Trophoblast cell (in vitro differentiated cells and primary cell): ENCODE results near the gene COMMD10.

ENCODE experiments used
- DNase-seq, 2 donors: peaks; one replicate each; pipeline ENCODE4 v3.0.0-alpha.2; 2016
- H2AFZ ChIP-seq: 2 replicates; pipeline ENCODE4 v1.6.1; 2013; ENCODE audit warnings: low read length, moderate library complexity, mild to moderate bottlenecking; ENCODE audit not compliant: insufficient read depth, poor library complexity
- H2AK5ac ChIP-seq: 2 replicates; pipeline ENCODE4 v1.6.1; 2013; ENCODE audit warnings: mild to moderate bottlenecking, low read length
- H2BK120ac ChIP-seq: 2 replicates; pipeline ENCODE4 v1.6.1; 2013; ENCODE audit warnings: low read length, mild to moderate bottlenecking, moderate library complexity; ENCODE audit not compliant: insufficient read depth, poor library complexity
- H2BK12ac ChIP-seq: 2 replicates; pipeline ENCODE4 v1.6.1; 2013; ENCODE audit warnings: mild to moderate bottlenecking, low read length, moderate library complexity
- H2BK5ac ChIP-seq: 2 replicates; pipeline ENCODE4 v1.6.1; 2013; ENCODE audit warnings: low read length, low read depth, moderate library complexity, mild to moderate bottlenecking; ENCODE audit not compliant: poor library complexity
- H3K14ac ChIP-seq: 2 replicates; pipeline ENCODE4 v1.6.1; 2013; ENCODE audit warnings: mild to moderate bottlenecking, low read length
- H3K18ac ChIP-seq: 2 replicates; pipeline ENCODE4 v1.6.1; 2013; ENCODE audit warnings: mild to moderate bottlenecking, low read length
- H3K23ac ChIP-seq: 2 replicates; pipeline ENCODE4 v1.6.1; 2013; ENCODE audit warnings: low read length
- H3K27ac ChIP-seq: 2 replicates; pipeline ENCODE4 v1.5.1; 2013; ENCODE audit warnings: low read depth, mild to moderate bottlenecking, inconsistent platforms, low read length, moderate library complexity
- H3K27me3 ChIP-seq: 2 replicates; pipeline ENCODE4 v1.6.1; 2013; ENCODE audit warnings: inconsistent platforms, mild to moderate bottlenecking, low read length, moderate library complexity; ENCODE audit not compliant: insufficient read depth
- H3K36me3 ChIP-seq, 2 experiments: 1 replicate in 1 of 2; 2 replicates in 1 of 2; pipeline ENCODE4 v1.6.1; 2013; ENCODE audit warnings: low read length in 2 of 2, mild to moderate bottlenecking in 2 of 2, moderate library complexity in 1 of 2; ENCODE audit not compliant: insufficient read depth in 2 of 2, control insufficient read depth in 1 of 2
- H3K4ac ChIP-seq: 2 replicates; pipeline ENCODE4 v1.6.1; 2013; ENCODE audit warnings: low read depth, mild to moderate bottlenecking, low read length, moderate library complexity
- H3K4me1 ChIP-seq, 2 experiments: 1 replicate in 1 of 2; 2 replicates in 1 of 2; pipeline ENCODE4 v1.6.1; 2013; ENCODE audit warnings: low read length in 2 of 2, mild to moderate bottlenecking in 2 of 2, moderate library complexity in 1 of 2; ENCODE audit not compliant: insufficient read depth in 2 of 2, control insufficient read depth in 1 of 2
- H3K4me2 ChIP-seq: 2 replicates; pipeline ENCODE4 v1.6.1; 2013; ENCODE audit warnings: inconsistent platforms, mild to moderate bottlenecking, low read length, moderate library complexity
- H3K4me3 ChIP-seq: 2 replicates; pipeline ENCODE4 v1.5.1; 2013; ENCODE audit warnings: mild to moderate bottlenecking, low read depth, low read length, inconsistent platforms
- H3K79me1 ChIP-seq: one replicate; pipeline ENCODE4 v1.6.1; 2013; ENCODE audit warnings: low read length
- H3K79me2 ChIP-seq: 2 replicates; pipeline ENCODE4 v1.6.1; 2013; ENCODE audit warnings: low read length, mild to moderate bottlenecking; ENCODE audit not compliant: control insufficient read depth, insufficient read depth, poor library complexity
- H3K9ac ChIP-seq: 2 replicates; pipeline ENCODE4 v1.6.1; 2013; ENCODE audit warnings: mild to moderate bottlenecking, low read length
- H3K9me3 ChIP-seq: 2 replicates; pipeline ENCODE4 v1.6.1; 2013; ENCODE audit warnings: low read depth, mild to moderate bottlenecking, control low read depth, inconsistent platforms, low read length; ENCODE audit not compliant: insufficient read depth
- H4K12ac ChIP-seq: 2 replicates; pipeline ENCODE4 v1.6.1; 2013; ENCODE audit warnings: low read depth, mild to moderate bottlenecking, low read length, moderate library complexity
- H4K8ac ChIP-seq: 2 replicates; pipeline ENCODE4 v1.6.1; 2013; ENCODE audit warnings: low read depth, mild to moderate bottlenecking, low read length, moderate library complexity
- H4K91ac ChIP-seq: one replicate; pipeline ENCODE4 v1.6.1; 2013; ENCODE audit warnings: low read depth, mild to moderate bottlenecking, low read length, moderate library complexity
- WGBS: extraction: QIAGEN DNeasy Blood & Tissue Kit; methylation state at CpG from one replicate; pipeline ENCODE4 v1.1.7; 2013; ENCODE audit warnings: missing lambda C conversion rate; ENCODE audit not compliant: insufficient read length, insufficient coverage; ENCODE audit errors: extremely low coverage; 5-methylcytosine and 5-hydroxymethylcytosine counted together

COMMD10 gene

DNA sequence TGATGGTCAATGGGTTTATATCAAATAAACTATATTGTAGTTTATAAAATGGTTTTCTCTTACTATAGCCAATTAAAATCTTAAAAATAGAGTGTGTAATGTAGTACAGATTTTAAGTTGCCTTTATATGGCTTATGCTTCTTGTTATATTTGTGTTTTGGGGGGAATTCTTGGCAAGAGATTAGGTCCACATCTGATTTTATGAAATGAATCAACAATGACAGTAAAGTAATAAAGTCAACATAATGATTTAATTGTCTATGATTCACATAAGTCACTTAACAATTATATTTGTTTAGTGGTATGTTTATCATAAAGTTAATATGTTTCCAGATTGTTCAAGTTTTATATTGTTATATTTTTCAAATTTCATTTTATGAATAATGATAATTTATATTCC is 164.8 kb downstream of the COMMD10 start:
- no peak overlapping the region for H3K23ac ChIP-seq
- no peaks in the 10 kb centered on the region for H3K79me2 ChIP-seq
- H3K36me3 ChIP-seq = no peaks in the 10 kb centered on the region
- H2BK5ac ChIP-seq = no peak overlapping the region
- H2AK5ac ChIP-seq = no peak overlapping the region
- no peaks in the 10 kb centered on the region for H3K9me3 ChIP-seq
- no peak overlapping the region for H4K91ac ChIP-seq
- H4K12ac ChIP-seq = no peak overlapping the region
- no peak overlapping the region for H3K9ac ChIP-seq
- no peak overlapping the region for H3K4me3 ChIP-seq
- H3K79me1 ChIP-seq = no peaks in the 10 kb centered on the region
- H3K4me2 ChIP-seq = no peak overlapping the region
- no peak overlapping the region for H3K4ac ChIP-seq
- DNase-seq = no peak
- H3K4me1 ChIP-seq = no peaks in the 10 kb centered on the region
- H3K14ac ChIP-seq = no peak overlapping the region
- H2BK120ac ChIP-seq = no peak overlapping the region
- H3K27ac ChIP-seq = no peak overlapping the region
- H3K27me3 ChIP-seq = no peaks in the 10 kb centered on the region
- H2BK12ac ChIP-seq = no peak overlapping the region
- no peak overlapping the region for H4K8ac ChIP-seq
- H2AFZ ChIP-seq = no peak overlapping the region
- no peak overlapping the region for H3K18ac ChIP-seq

DNA sequence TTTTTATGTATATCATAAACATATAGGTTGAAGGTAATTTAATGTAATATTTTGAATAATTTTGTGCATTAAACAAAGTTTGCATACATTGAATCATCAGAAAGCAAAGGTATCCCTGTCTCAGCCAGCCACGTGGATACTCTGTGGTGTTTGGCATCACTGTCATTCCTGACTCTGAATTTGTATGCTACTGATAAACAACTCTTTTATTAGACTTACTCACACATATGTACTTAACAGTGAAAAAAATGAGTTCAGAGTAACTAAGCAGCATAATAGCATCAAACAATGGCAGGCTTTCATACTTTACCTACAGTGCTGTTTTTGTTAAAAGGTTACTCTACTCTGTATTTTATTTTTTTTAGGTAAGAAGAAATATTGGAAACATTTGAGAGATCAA is 171.9 kb downstream of the COMMD10 start:
- no peaks in the 10 kb centered on the region for H3K36me3 ChIP-seq
- H3K4me2 ChIP-seq = no peak overlapping the region
- no peak overlapping the region for H2BK5ac ChIP-seq
- no peaks in the 10 kb centered on the region for H3K4me1 ChIP-seq
- no peak overlapping the region for H4K91ac ChIP-seq
- no peak overlapping the region for H2AK5ac ChIP-seq
- no peaks in the 10 kb centered on the region for H3K79me1 ChIP-seq
- no peak overlapping the region for H3K4ac ChIP-seq
- no peak overlapping the region for H4K12ac ChIP-seq
- no peak for DNase-seq
- no peaks in the 10 kb centered on the region for H3K9me3 ChIP-seq
- H3K9ac ChIP-seq = no peak overlapping the region
- H3K79me2 ChIP-seq = no peaks in the 10 kb centered on the region
- no peak overlapping the region for H3K23ac ChIP-seq
- whole genome bisulfite sequencing = no CpG with 5 or more reads among the region's 1 CpG
- H3K18ac ChIP-seq = no peak overlapping the region
- H3K27ac ChIP-seq = no peak overlapping the region
- no peak overlapping the region for H2AFZ ChIP-seq
- H2BK120ac ChIP-seq = no peak overlapping the region
- H3K14ac ChIP-seq = no peak overlapping the region
- no peak overlapping the region for H4K8ac ChIP-seq
- no peak overlapping the region for H3K4me3 ChIP-seq
- no peak overlapping the region for H2BK12ac ChIP-seq
- H3K27me3 ChIP-seq = no peaks in the 10 kb centered on the region

DNA sequence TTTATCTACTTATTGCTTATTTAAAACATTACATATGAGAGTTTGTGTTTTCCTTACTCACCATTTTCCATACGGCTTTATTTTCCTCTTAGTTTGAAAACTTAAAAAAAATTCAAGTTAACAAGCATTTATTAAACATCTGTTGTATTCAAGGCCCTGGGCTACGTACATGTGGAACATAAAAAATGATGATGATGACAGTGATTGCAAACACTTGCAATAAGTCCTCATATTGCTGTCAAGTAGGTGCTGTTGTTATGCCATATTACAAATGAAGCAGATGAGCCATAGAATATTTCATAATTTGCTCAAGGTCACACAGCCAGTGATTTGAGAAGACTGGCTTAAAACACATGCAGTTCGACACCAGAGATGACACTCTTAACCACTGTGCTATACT is 180.6 kb downstream of the COMMD10 start:
- no CpG with 5 or more reads among the region's 3 CpGs for WGBS
- no peak overlapping the region for H3K4ac ChIP-seq
- H3K27ac ChIP-seq = no peak overlapping the region
- H4K91ac ChIP-seq = no peak overlapping the region
- no peak overlapping the region for H3K18ac ChIP-seq
- no peak for DNase-seq
- H4K12ac ChIP-seq = no peak overlapping the region
- no peaks in the 10 kb centered on the region for H3K79me1 ChIP-seq
- no peaks in the 10 kb centered on the region for H3K36me3 ChIP-seq
- H4K8ac ChIP-seq = no peak overlapping the region
- no peaks in the 10 kb centered on the region for H3K27me3 ChIP-seq
- H3K14ac ChIP-seq = no peak overlapping the region
- H3K4me3 ChIP-seq = no peak overlapping the region
- H2BK12ac ChIP-seq = no peak overlapping the region
- no peak overlapping the region for H2AK5ac ChIP-seq
- no peak overlapping the region for H3K4me2 ChIP-seq
- no peak overlapping the region for H3K23ac ChIP-seq
- H3K9ac ChIP-seq = no peak overlapping the region
- H3K4me1 ChIP-seq = no peaks in the 10 kb centered on the region
- H2BK120ac ChIP-seq = no peak overlapping the region
- no peak overlapping the region for H2BK5ac ChIP-seq
- H2AFZ ChIP-seq = no peak overlapping the region
- no peaks in the 10 kb centered on the region for H3K9me3 ChIP-seq
- no peaks in the 10 kb centered on the region for H3K79me2 ChIP-seq

- H3K79me2 ChIP-seq = no peaks in the 10 kb centered on the region
- no peak for DNase-seq
- no peak overlapping the region for H3K23ac ChIP-seq
- H3K18ac ChIP-seq = no peak overlapping the region
- H3K9me3 ChIP-seq = no peaks in the 10 kb centered on the region
- H3K4me3 ChIP-seq = no peak overlapping the region
- H3K27ac ChIP-seq = no peak overlapping the region
- no peak overlapping the region for H4K91ac ChIP-seq
- no peak overlapping the region for H2BK120ac ChIP-seq
- H3K4me1 ChIP-seq = no peaks in the 10 kb centered on the region
- H3K27me3 ChIP-seq = no peaks in the 10 kb centered on the region
- H3K36me3 ChIP-seq = no peaks in the 10 kb centered on the region
- H3K4ac ChIP-seq = no peak overlapping the region
- no peaks in the 10 kb centered on the region for H3K79me1 ChIP-seq
- 100% methylated on average over 1 of the region's 2 CpGs for WGBS
- H2AFZ ChIP-seq = no peak overlapping the region
- H2BK12ac ChIP-seq = no peak overlapping the region
- H4K12ac ChIP-seq = no peak overlapping the region
- H2AK5ac ChIP-seq = no peak overlapping the region
- H3K9ac ChIP-seq = no peak overlapping the region
- H3K14ac ChIP-seq = no peak overlapping the region
- H2BK5ac ChIP-seq = no peak overlapping the region
- no peak overlapping the region for H4K8ac ChIP-seq
- no peak overlapping the region for H3K4me2 ChIP-seq
These were observed 186.7 kb downstream of the COMMD10 start for GRCh38 chr5:116271446-116272025.
